T1000 (cell line): ENCODE measurements around the gene POLR2L.

Experiments
- DNase-seq: peaks from one replicate; lab custom pipeline; 2025; ENCODE audit warnings: mixed read lengths; lab: John Stamatoyannopoulos, UW

The POLR2L gene

GRCh38 chr11:842370-843002 lies at the start of gene POLR2L, which contains the start of gene TSPAN4:
TSS of gene POLR2L (minus strand) at chr11:842529. CDS start at chr11:842508, 21 bp downstream.
TSS of gene TSPAN4 (plus strand) at chr11:842852. CDS start at chr11:850305, 7,453 bp downstream.
- DNase-seq: peak; percentile 79

DNA sequence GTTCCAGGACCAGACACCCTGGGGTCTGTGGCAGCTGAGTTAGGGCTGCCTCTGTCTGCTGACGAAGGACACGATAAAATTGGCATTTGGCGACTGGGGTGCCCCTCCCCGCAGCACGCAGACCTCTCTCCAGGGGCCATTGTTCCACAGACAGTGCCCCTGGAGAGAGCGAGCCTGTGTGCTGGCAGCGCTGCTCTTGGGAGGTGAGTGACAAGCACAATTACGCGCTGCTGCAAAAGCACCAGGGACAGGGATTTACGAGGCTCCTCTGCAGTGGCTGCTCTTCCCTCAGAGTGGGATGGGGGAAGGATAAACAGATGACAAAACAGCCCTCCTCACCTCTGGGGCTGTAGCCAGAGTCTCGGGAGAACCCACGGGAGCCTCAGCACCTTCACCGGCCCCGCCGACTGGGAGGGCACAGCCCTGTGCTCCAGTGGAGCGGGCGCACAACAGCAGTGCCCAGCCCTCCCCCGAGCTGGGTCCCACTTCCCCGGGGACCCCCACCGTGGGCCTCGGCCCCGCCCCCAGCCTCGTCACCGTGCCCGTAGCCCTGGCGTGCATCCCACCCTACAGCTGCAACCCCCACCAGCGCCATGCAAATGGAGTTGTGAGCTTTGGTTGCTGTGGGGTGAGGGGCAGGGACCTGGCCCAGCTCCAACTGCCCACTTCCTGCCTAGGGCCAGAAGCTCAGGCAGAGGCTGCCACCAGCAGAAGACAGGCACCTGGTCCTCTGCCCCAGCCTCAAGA lies 48.6 kb upstream of the POLR2L start:
- no peak for DNase-seq

DNA sequence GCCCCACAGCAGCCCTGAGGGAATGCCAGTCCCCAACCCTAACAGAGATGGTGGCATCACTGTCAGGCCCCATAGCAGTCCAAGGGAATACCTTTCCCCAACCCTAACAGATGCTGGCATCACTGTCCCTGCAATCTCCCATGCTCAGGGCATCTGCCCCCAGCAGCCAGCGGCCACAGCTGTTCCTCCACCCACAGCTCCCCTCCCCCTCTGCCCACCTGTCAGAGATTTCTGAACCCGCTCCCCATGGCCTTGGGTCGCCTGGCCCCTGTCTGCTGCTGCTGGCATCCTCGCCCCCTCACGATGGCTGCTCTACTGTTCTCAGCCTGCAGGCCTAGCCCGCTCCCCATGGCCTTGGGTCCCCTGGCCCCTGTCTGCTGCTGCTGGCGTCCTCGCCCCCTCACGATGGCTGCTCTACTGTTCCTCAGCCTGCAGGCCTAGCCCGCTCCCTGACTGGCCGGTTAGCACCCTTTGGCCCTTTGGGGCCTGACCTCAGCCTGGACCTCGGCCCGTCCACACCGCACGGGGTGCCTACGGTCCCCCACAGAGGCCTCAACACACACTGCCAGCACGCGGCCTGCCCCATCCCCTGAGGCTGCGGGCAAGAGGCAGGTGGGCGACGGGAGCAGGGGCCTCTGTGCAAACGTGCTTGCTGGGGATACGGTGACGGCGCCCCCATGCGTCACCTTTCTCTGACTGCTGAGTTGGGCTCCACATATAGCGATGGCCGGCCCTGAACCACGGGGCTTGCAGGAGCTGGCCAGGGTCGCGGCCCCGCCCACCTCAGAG lies 47.6 kb upstream of the POLR2L start:
- no peak for DNase-seq

- DNase-seq: no peak
These were observed 46.9 kb upstream of the POLR2L start for GRCh38 chr11:889257-889656.

DNA sequence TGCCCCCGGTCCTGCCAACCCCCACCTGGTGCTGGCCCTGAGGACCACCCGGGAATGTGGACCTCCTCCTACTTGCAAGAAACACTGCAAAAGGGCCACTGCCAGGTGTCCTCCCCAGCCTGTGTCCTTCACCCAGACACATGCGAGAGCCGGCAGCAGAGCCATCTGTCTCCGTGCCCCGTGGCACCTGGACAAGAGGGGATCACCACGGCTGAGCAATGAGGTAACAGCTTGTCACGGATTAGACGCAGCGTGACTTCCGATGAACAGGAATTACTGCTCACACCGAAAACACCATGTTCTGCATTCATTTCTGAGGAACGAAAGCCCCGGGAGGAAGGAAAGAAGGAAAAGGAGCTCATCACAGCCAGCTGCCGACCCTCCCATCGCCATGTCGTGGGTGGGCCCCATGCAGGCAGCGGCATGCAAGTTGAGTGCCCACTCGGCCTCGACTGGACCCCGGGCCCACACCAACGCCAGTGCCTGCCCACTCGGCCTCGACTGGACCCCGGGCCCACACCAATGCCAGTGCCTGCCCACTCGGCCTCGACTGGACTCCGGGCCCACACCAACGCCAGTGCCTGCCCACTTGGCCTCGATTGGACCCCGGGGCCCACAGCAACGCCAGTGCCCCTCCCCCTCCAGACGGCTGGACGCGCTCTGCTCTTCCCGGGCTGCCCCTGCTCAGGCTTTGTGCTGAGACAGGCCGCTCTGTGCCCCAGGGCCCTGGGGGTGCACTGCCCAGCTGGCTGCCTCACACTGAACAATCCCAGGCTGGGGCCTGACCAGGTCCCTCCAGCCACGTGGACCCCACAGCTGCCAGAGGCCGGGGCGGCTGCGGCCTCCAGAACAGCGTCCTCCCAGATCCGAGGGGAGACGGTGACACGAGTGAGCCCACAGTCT lies 46.2 kb upstream of the POLR2L start:
- no peak for DNase-seq

GRCh38 chr11:887589-887988 lies 45.3 kb upstream of the POLR2L start:
- no peak for DNase-seq

GRCh38 chr11:886568-886967 lies 44.2 kb upstream of the POLR2L start:
- no peak for DNase-seq

- no peak for DNase-seq
These were observed 42.3 kb upstream of the POLR2L start for GRCh38 chr11:884578-885070.

DNA sequence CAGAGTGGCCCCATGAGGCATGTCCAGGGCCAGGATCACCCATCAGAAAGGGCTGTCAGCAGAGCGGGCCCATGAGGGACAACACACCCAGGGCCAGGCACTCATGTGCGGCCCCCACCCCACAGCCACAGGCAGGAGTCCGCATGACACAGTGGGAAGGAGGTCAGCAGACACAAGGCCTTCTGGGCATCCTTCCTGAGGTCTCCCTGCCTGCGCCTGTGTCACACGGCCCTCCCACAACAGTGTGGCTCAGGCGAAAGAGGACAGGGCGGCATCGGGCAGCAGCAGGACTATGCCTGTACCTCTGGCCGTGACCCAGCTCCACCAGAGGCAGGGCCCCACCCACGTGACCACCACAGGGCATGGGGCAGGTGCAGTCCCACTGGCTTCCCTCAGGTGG lies 41.2 kb upstream of the POLR2L start:
- DNase-seq: no peak

DNA sequence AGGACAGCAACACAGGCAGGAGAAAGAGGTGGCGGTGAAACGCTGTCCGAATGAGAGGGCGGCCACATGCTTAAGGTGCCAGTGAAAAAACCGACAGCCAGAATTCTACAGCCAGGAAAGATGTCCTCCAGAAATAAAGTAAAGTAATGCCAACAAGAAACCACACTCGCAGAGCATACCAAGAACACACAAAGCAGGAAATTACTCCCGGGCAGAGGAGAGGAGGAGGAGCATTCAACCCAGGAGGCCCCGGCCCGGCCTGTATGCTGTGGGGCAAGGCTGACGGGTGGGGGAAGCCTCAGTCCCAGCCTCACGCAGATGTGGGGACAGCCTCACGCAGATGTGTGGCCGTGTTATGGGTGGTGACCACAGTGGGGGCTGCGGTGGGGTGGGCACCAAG lies 40.3 kb upstream of the POLR2L start:
- no peak for DNase-seq

GRCh38 chr11:880447-880846 lies 38.1 kb upstream of the POLR2L start:
- no peak for DNase-seq

- no peak for DNase-seq
These were observed 35.2 kb upstream of the POLR2L start for GRCh38 chr11:877565-877964.

DNA sequence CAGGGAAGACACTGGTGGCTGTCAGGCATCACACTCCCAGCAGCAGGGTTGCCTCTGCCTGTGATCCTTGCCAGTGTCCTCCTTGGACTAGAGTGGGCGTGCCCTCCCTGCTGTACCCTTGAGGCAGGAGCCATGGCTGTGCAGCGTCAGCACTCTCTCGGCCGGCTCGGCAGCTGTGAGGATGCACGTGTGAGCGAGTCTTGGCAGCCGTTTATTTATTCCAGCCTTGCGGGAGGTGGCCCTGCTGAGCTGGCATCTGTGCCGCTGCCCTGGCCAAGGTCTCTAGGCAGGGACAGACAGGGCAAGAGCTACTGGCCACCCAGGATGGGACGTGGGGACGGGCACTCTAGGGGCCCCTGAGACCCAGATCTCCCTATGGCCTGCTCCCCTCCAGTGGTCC lies 34.2 kb upstream of the POLR2L start:
- DNase-seq: no peak

GRCh38 chr11:875769-876301 lies 33.5 kb upstream of the POLR2L start:
- no peak for DNase-seq

DNA sequence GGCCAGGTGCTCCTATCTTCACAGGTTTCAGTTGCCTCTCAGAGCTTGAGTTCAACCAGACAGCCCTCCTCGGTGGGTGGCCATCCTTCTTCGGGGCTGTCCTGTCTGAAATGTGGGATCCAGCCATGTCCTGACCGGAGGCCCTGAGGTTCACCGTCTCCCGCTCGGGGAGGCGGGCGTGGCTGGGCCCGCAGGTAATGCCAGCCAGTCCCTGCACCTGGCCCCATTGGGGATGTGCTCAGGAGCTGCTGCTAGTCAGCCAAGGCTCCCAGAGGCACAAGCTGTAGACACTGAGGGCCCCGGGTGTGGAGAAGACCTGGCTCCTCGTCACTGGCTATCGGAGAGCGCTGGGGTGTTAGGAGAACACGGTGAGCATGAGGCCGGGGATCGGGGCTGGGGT lies 32.9 kb upstream of the POLR2L start:
- no peak for DNase-seq

DNA sequence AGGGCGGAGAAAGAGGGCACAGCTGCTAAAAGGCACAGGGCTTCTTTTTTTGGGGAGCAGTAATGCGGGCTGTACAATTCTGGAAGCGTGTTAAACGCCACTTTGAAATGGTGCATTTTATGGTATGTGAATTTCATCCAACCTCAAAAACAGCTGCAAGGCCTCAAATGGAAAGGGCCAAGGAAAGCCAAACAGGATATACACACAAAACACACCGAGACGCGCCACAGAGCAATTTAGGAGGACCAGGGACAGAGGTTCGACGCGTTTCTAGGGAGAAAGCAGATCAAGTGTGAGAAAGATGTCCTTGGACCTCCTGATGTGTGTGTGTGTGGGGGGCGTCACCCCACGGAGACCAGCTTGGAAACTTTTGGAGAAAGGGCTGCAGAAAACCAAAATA lies 31.4 kb upstream of the POLR2L start:
- no peak for DNase-seq

DNA sequence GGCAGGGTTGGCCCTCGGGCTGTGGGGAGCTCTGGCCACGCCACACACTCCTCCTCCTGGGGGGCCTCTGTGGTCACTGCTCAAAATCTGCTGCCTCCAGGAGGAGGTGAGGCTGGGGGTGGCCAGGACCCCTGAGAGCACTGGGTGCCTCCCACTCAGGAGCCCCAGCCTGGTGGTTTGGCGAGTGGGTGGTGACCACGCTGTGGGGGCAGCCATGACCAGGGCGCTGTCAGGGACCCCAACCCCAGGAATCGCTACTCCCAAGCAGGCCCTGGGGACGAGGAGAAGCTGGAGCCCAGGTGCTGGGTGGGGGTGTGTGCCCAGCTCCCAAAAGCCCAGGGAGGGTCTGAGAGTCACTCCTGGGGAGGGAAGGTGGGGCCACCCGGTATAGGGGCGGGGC lies 30.5 kb upstream of the POLR2L start:
- DNase-seq: no peak

DNA sequence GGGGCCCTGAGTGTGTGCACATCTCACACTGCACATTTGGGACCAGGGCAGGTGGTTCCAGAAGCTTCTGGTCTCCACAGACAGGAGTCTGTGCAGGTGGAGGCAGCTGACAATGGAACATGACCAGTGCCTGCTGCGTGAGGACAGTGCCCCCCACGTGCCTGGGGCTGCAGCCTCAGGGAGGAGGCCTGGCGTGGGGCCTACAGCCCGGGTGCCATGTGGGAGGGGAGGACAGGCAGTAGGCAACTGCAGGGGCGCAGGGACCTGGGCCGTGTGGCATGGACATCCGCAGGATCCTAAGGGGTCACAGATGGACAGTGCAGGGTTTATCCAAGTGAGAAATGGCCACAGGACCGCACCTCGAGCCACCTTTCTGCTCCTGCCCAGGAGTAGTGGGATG lies 29.1 kb upstream of the POLR2L start:
- DNase-seq: no peak

DNA sequence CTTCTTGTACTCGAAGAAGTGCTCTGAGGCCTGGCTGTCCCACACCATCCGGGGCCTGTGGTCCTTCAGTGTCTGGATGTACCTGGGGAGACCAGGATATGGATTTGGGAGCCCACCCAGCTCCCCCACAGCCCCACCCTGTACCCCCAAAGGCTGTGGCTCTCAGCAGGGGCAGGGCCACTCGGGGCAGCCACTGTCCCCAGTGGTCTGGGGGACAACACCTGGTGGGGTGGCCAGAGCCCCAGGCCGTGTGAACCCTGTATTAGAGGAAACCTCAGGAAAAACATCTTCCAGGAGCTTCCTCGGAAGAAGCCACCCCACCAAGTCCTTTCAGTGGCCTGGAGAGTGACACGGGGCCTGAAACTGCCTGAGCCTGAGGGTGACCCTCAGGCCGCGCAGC lies 28.1 kb upstream of the POLR2L start:
- no peak for DNase-seq

DNA sequence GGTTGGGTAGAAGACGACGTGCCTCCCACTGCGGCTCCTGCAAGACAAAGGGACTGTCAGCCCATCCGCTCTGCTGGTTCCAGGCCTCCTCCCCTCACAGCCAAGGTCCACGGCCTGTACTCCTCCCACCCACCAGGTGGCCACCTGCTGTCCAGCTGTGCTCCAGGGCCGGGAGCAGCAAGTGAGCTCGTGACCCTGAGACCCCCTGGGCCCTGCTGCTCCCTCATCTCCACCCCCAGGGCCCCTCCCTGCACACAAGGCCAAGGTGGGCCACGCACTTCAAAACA lies 27.7 kb upstream of the POLR2L start:
- DNase-seq: no peak

DNA sequence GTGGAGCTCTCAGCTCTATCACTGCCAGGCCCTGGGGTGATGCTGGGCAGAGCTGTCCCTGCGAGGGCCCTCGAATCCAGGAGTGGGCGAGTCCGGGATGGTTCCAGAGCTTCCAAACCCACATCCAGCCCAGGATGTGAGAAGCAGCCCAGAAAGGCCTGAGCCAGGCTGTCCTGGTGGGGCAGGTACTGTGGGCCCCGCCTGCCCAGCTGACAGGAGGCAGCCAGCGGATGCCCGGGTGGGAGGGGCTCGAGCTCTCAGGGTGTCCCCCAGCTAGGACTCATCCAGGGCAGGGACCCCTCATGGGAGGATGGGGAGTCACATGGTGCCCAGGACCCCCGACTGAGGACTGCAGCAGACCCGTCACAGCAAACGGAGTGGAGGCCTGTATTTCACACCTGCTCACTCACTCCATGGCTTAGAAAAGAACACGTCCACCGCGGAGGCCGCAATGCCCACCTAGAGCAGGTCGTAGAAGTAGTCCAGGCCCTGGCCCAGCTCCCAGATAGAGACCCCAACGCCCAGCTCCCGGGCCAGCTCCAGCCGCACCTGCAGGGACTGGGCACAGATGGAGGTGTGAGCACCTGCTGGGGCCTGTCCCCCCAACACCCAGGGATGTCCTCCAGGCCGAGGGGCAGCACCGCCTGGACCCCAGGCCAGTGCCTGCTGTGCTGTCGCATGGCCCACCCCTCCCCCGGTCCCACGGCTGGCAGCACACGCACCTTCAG lies 27.2 kb upstream of the POLR2L start:
- no peak for DNase-seq
